SK-N-SH (cell line): ENCODE results near the gene TSSK2. TPM values are rescaled to one million over a fixed set of nuclear protein-coding genes. Genes with fewer than 3 reads are reported as not detected.

Experiments
- CTCF ChIA-PET: fragments of 300-600, 350-600 bp; formaldehyde crosslinking; extraction: SDS; loops from one replicate; lab custom pipeline; 2021; lab: Yijun Ruan, JAX
- POLR2A ChIA-PET: fragments of 350-600 bp; sonication (Branson Sonifier 250); formaldehyde crosslinking; extraction: SDS; loops from one replicate; lab custom pipeline; 2020; ENCODE audit warnings: antibody characterized with exemption, inconsistent platforms; lab: Yijun Ruan, JAX
- DNase-seq: peaks from one replicate; pipeline ENCODE4 v3.0.0; 2012
- H2AFZ ChIP-seq: fragments of 200-600 bp; sonication (generic); 2 replicates; pipeline ENCODE4 v1.8.1; 2016; ENCODE audit warnings: antibody characterized with exemption, mild to moderate bottlenecking, low read depth
- H3F3A ChIP-seq: fragments of 200-600 bp; sonication (generic); replicated peaks from 2 replicates; pipeline ENCODE3; 2016; ENCODE audit warnings: antibody characterized with exemption, mild to moderate bottlenecking; ENCODE audit not compliant: insufficient read depth
- H3K27ac ChIP-seq, 2 experiments: fragments of 200-500 bp in 1 of 2; fragments of 200-600 bp in 1 of 2; sonication (Bioruptor generic) in 1 of 2; sonication (generic), shearing (Covaris generic) in 1 of 2; 2 replicates each; pipeline versions ENCODE4 v1.5.1 to v1.6.1; 2014 to 2016; ENCODE audit warnings: low read depth in 2 of 2, inconsistent platforms in 1 of 2, low read length in 1 of 2, mild to moderate bottlenecking in 1 of 2, mixed read lengths in 1 of 2
- H3K27me3 ChIP-seq: fragments of 200-600 bp; sonication (generic), shearing (Covaris generic); 2 replicates; pipeline ENCODE4 v1.6.1; 2016; ENCODE audit warnings: mixed run types; ENCODE audit not compliant: insufficient read depth
- H3K36me3 ChIP-seq, 2 experiments: fragments of 200-500 bp in 1 of 2; fragments of 200-600 bp in 1 of 2; sonication (Bioruptor generic) in 1 of 2; sonication (generic) in 1 of 2; replicated peaks in 1 of 2; 2 replicates each; pipeline versions ENCODE3 to v1.5.1; 2014 to 2016; ENCODE audit warnings: low read length in 1 of 2, mild to moderate bottlenecking in 1 of 2; ENCODE audit not compliant: insufficient read depth in 2 of 2, control insufficient read depth in 1 of 2
- H3K4me1 ChIP-seq, 2 experiments: fragments of 200-500 bp in 1 of 2; fragments of 200-600 bp in 1 of 2; sonication (Bioruptor generic) in 1 of 2; sonication (generic), shearing (Covaris generic) in 1 of 2; 2 replicates each; pipeline versions ENCODE4 v1.5.1 to v1.6.1; 2014 to 2016; ENCODE audit warnings: low read depth in 1 of 2, low read length in 1 of 2, mixed run types in 1 of 2; ENCODE audit not compliant: insufficient read depth in 2 of 2, control insufficient read depth in 1 of 2
- H3K4me2 ChIP-seq: fragments of 200-600 bp; sonication (generic), shearing (Covaris generic); 2 replicates; pipeline ENCODE4 v1.6.1; 2017; ENCODE audit warnings: mixed run types
- H3K4me3 ChIP-seq, 2 experiments: fragments of 200-500 bp in 1 of 2; fragments of 200-600 bp in 1 of 2; sonication (Bioruptor generic) in 1 of 2; sonication (generic), shearing (Covaris generic) in 1 of 2; 2 replicates each; pipeline versions ENCODE4 v1.5.1 to v1.8.1; 2014 to 2016; ENCODE audit warnings: low read depth in 2 of 2, inconsistent platforms in 1 of 2, low read length in 1 of 2, mild to moderate bottlenecking in 1 of 2, mixed read lengths in 1 of 2, moderate library complexity in 1 of 2
- H3K79me2 ChIP-seq: fragments of 200-600 bp; sonication (generic); 2 replicates; pipeline ENCODE4 v1.8.1; 2017; ENCODE audit warnings: mild to moderate bottlenecking; ENCODE audit not compliant: insufficient read depth
- H3K9ac ChIP-seq: fragments of 200-600 bp; sonication (generic); 2 replicates; pipeline ENCODE4 v1.6.1; 2017; ENCODE audit warnings: mixed run types
- H3K9me2 ChIP-seq: fragments of 200-600 bp; sonication (generic); 2 replicates; pipeline ENCODE4 v1.6.1; 2017; ENCODE audit warnings: mixed run types
- H3K9me3 ChIP-seq: fragments of 200-600 bp; sonication (generic); 2 replicates; pipeline ENCODE4 v1.6.1; 2017; ENCODE audit warnings: mixed run types, mild to moderate bottlenecking, moderate library complexity
- H4K20me1 ChIP-seq: fragments of 200-600 bp; sonication (generic); 2 replicates; pipeline ENCODE4 v1.6.1; 2017; ENCODE audit warnings: mild to moderate bottlenecking, mixed run types; ENCODE audit not compliant: insufficient read depth
- EZH2phosphoT487 ChIP-seq: fragments of 200-600 bp; sonication (generic); IDR thresholded peaks from 2 replicates; pipeline ENCODE4 v1.6.1; 2017; ENCODE audit warnings: low read depth, mixed run types, mild to moderate bottlenecking, antibody characterized with exemption, moderate library complexity, borderline replicate concordance
- FOSL2 ChIP-seq: IDR thresholded peaks from 2 replicates; pipeline ENCODE4 v1.4.0; 2012; ENCODE audit warnings: low read depth, mild to moderate bottlenecking, moderate library complexity, borderline replicate concordance
- GATA2 ChIP-seq: sonication (generic); formaldehyde crosslinking; IDR thresholded peaks from 2 replicates; pipeline ENCODE4 v1.5.0; 2020; ENCODE audit warnings: mild to moderate bottlenecking, missing genetic modification reagents
- IRF3 ChIP-seq: fragments of 150-350 bp; IDR thresholded peaks from 2 replicates; pipeline ENCODE4 v1.6.1; 2016; ENCODE audit warnings: mild to moderate bottlenecking, low read depth, low read length
- NRF1 ChIP-seq: IDR thresholded peaks from 2 replicates; pipeline ENCODE4 v1.6.1; 2012; ENCODE audit warnings: low read depth, mild to moderate bottlenecking, low read length
- PBX3 ChIP-seq: IDR thresholded peaks from 2 replicates; pipeline ENCODE4; 2012
- REST ChIP-seq: IDR thresholded peaks from 2 replicates; pipeline ENCODE4 v1.6.1; 2012; ENCODE audit warnings: mild to moderate bottlenecking, low read depth, low read length, moderate library complexity
- SIN3A ChIP-seq: IDR thresholded peaks from 2 replicates; pipeline ENCODE4 v1.6.1; 2012; ENCODE audit warnings: low read depth, mild to moderate bottlenecking, low read length, moderate library complexity, borderline replicate concordance
- TEAD4 ChIP-seq: IDR thresholded peaks from 2 replicates; pipeline ENCODE4 v1.4.0; 2012; ENCODE audit warnings: mild to moderate bottlenecking, borderline replicate concordance; ENCODE audit not compliant: insufficient read depth
- USF2 ChIP-seq: fragments of 150-350 bp; IDR thresholded peaks from 2 replicates; pipeline ENCODE4 v1.6.1; 2017; ENCODE audit warnings: antibody characterized with exemption, low read length, low read depth, borderline replicate concordance
- YY1 ChIP-seq: IDR thresholded peaks from 2 replicates; pipeline ENCODE4 v1.4.0; 2012; ENCODE audit warnings: low read depth, mild to moderate bottlenecking
- WGBS: methylation state at CpG from one replicate; pipeline ENCODE4 v1.1.6; 2017; ENCODE audit warnings: low lambda C conversion rate; 5-methylcytosine and 5-hydroxymethylcytosine counted together
- polyA plus RNA-seq, 3 experiments: library from polyadenylated mRNA; depleted of rRNA; stranded (reverse); fragments of >200 nt; gene quantifications; 2 replicates each; pipeline ENCODE4 v1.2.3, GENCODE V29; 2012

TSSK2 gene
- polyA plus RNA-seq, 1 of the 3 experiments (the other 2 are of a cell fraction) = not detected

- peak; percentile 73 for DNase-seq
- peaks cover 0 to 9% of the 10 kb centered on the region in 2 experiments for H3K36me3 ChIP-seq
- peaks cover 27 to 62% of the 10 kb centered on the region in 2 experiments for H3K4me1 ChIP-seq
- peaks cover 13% of the 10 kb centered on the region; the same call in 1 of the 2 replicates for H4K20me1 ChIP-seq
- H3K9ac ChIP-seq = no peak overlapping the region
- H2AFZ ChIP-seq = no peak overlapping the region
- H3K9me2 ChIP-seq = no peaks in the 10 kb centered on the region
- CTCF ChIA-PET = interaction anchor here (0.7 kb wide), 1 partner anchor 453 kb away, joined by 3 read pairs; no protein-coding TSS in a partner anchor
- H3K4me3 ChIP-seq = no peak overlapping the region
- peaks cover 4% of the 10 kb centered on the region for H3F3A ChIP-seq
- H3K79me2 ChIP-seq = peaks cover 60% of the 10 kb centered on the region
- POLR2A ChIA-PET = interaction anchor here (0.6 kb wide), 1 partner anchor 33 kb away, joined by 3 read pairs; no protein-coding TSS in a partner anchor
- no peaks in the 10 kb centered on the region for H3K9me3 ChIP-seq
- H3K4me2 ChIP-seq = peak overlapping the region; percentile 99; the same call in 1 of the 2 replicates
- WGBS = 64% methylated on average over 7 of the region's 12 CpGs
- no peak for TF ChIP-seq NRF1
- no peak for TF ChIP-seq GATA2 (CRISPR knock-in tag)
- TF ChIP-seq YY1 = no peak
- no peak for TF ChIP-seq REST
- TF ChIP-seq SIN3A = no peak
- no peak for TF ChIP-seq IRF3
- TF ChIP-seq TEAD4 = no peak
- no peak for TF ChIP-seq EZH2phosphoT487
- TF ChIP-seq USF2 = no peak
- TF ChIP-seq PBX3 = no peak
- no peak for TF ChIP-seq FOSL2
- TF ChIP-seq, all 33 proteins: peak for 0
- Histone ChIP-seq H3K27me3 (no peaks in the 10 kb centered on the region), H3K27ac (peak overlapping the region in 1 of 2 experiments; percentile 69; a peak in 2 of 4 replicates)
Measured at GRCh38 chr22:19176175-19176643, 45.1 kb downstream of the TSSK2 start.
